GM18505 (cell line): ENCODE results near the gene CYBA.

Experiments used
- ATAC-seq: cut with Tn5 transposase; IDR thresholded peaks from one replicate; pipeline ENCODE4 v1.9.1; 2021; ENCODE audit not compliant: unreplicated experiment
- POLR2A ChIP-seq: IDR thresholded peaks from 4 replicates; pipeline ENCODE4 v1.6.1; 2011; ENCODE audit warnings: borderline replicate concordance; ENCODE audit not compliant: insufficient read depth, insufficient read length; ENCODE audit errors: extremely low read depth

CYBA gene

GRCh38 chr16:88631920-88632586 is 18.8 kb downstream of the CYBA start:
- TF ChIP-seq POLR2A: no peak
- no peak for ATAC-seq

DNA sequence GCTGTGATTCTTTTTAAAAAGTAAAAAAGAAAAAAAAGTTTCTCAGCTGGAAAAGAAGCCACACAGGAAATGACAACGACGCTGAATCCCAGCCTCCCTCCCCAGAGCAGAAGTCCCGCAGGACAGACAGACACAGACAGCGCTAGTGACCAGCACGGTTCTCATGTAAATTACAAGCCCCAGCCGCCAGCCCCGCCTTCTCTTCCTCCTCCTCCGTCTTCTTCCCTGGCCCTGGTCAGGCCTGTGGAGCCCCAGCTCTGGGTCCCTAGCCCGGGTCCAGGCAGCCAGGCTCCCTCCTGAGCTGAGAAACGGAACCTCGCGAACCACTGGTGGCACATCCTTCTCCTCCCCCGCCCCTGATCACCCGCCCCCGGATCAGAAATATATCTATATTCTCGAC is 19.5 kb downstream of the CYBA start:
- no peak for TF ChIP-seq POLR2A
- no peak for ATAC-seq

GRCh38 chr16:88630941-88631340 is 19.9 kb downstream of the CYBA start:
- no peak for ATAC-seq
- no peak for TF ChIP-seq POLR2A

DNA sequence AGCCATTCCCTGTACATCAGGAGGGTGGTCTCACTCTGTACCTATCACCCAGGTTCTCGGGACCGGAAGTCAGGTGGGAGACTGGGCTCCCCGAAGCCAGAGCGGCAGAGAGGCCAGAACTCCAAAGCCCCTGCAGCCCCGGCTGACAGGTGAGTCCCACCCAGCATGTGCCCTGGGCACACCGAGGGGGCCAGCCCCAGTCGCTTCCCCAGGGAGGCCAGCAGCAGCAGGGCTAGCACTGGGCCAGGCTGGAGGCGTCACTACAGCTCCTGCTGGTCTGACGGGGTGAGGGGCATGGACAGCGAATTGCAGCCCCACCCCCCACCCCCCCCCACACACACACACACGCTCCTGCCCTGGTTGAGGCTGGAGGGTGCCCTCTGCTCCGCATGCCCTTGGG is 20.4 kb downstream of the CYBA start:
- no peak for TF ChIP-seq POLR2A
- no peak for ATAC-seq

DNA sequence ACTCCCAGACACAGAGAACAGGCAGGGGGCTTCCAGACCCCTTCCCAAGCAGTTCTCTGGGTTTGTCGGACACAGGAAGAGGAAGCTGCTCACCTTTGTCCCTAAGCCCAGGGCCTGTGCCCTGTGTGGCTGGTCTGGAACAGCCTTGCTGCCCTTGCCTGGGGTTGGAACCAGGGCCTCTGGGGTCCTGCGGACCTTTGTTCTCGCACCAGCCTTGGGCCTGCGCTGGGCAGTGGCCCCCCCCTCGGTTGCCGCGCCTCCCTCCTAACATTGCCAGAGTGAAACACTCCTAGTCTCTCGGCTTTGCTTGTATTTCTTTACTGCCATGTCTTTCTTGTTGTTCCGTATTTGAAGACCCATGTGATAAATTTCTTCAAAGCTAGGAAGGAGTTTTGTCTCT is 21.0 kb downstream of the CYBA start:
- ATAC-seq: no peak
- no peak for TF ChIP-seq POLR2A

DNA sequence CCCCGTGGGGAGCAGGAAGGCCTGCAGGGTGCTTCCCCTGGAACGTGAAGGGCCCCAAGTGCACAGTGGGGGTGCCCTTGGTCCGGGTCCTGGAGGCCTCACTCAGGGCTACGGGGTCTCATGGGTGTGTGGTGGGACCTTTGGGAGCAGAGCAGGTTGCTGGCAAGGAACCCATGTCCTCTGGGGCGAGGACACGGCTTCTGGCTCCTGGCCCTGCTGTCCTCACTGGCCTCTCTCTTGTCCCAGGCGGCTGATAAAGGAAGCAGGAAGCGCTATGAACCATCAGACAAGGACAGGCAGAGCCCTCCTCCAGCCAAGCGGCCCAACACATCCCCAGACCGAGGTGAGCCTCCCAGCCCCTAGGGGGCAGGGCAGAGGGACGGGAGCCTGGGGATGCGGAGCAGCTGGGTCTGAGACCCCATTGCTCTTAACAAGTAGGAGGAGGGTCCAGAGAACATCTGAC is 22.3 kb downstream of the CYBA start:
- no peak for ATAC-seq
- TF ChIP-seq POLR2A: no peak

GRCh38 chr16:88627531-88628411 is 23.1 kb downstream of the CYBA start:
- no peak for ATAC-seq
- no peak for TF ChIP-seq POLR2A

DNA sequence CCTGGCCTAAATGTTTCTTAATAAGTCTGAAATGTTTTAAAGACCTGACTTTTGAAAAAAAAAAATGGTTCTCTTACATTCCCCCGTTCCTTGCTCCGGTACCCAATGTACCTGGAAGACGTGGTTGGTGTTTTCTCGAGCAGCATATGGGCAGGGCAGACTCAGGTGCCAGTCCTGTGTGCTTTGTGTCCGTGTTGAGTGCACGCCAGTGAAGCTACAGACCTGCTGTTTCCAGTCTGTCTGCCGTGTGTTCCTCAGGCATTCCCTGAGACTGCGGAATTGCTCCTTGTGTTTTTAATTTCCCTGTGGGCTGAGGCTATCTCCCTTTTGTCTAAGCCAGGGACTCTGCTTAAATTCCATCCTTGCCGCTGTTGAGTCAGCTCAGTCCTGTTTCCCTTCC is 24.2 kb downstream of the CYBA start:
- no peak for TF ChIP-seq POLR2A
- ATAC-seq: no peak

GRCh38 chr16:88624977-88625576 is 25.8 kb downstream of the CYBA start:
- ATAC-seq: no peak
- no peak for TF ChIP-seq POLR2A

- no peak for ATAC-seq
- no peak for TF ChIP-seq POLR2A
Measured at GRCh38 chr16:88624481-88624880, 26.4 kb downstream of the CYBA start.

DNA sequence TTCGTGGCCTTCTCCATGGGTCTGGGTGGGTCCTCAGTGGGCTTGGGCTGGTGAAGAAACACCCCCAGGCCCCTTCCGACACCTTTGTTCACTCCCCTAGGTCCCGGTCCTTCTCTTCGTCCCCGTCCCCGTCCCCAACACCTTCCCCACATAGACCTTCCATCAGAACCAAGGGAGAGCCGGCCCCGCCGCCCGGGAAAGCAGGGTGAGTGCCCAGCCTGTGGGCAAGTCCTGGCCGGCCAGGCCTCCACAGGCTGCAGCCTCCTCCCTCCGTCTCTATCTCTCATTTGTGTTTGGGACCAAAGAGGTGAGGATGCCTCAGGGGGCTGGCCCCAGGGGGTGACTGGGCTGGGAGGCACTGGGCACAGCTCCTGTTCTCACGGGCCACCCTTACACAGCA is 27.0 kb downstream of the CYBA start:
- no peak for ATAC-seq

GRCh38 chr16:88622866-88623265 is 28.0 kb downstream of the CYBA start:
- TF ChIP-seq POLR2A: no peak

More for the DNA sequence above, 27.0 kb downstream of the CYBA start:
- TF ChIP-seq POLR2A: no peak

DNA sequence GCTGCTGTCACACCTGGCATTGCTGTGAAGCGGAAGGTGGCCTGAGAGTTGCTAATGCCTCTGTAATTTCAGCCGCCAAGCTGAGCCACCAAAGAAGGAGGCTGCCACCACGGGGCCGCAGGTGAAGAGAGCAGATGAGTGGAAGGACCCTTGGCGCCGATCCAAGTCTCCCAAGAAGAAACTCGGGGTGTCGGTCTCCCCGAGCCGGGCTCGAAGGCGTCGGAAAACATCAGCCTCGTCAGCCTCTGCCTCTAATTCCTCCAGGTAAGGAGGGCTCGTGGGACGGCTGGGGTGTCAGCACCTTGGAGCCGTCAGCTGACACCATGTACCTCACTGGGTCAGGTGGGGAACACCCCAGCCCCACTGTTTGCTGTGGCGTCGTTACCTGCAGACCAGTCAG is 28.7 kb downstream of the CYBA start:
- ATAC-seq: no peak
- TF ChIP-seq POLR2A: no peak

More at GRCh38 chr16:88622866-88623265, 28.0 kb downstream of the CYBA start:
- no peak for ATAC-seq
